SK-N-SH (cell line): Measurements from ENCODE around the gene CYSTM1.

Experiments
- EP300 ChIP-seq, 2 experiments: IDR thresholded peaks; 2 replicates each; pipeline versions ENCODE4 v1.4.0 to v1.6.1; 2012; ENCODE audit warnings: borderline replicate concordance in 1 of 2, low read depth in 1 of 2, low read length in 1 of 2
- EZH2phosphoT487 ChIP-seq: fragments of 200-600 bp; sonication (generic); IDR thresholded peaks from 2 replicates; pipeline ENCODE4 v1.6.1; 2017; ENCODE audit warnings: low read depth, mixed run types, mild to moderate bottlenecking, antibody characterized with exemption, moderate library complexity, borderline replicate concordance
- FOSL2 ChIP-seq: IDR thresholded peaks from 2 replicates; pipeline ENCODE4 v1.4.0; 2012; ENCODE audit warnings: low read depth, mild to moderate bottlenecking, moderate library complexity, borderline replicate concordance
- FOXM1 ChIP-seq: IDR thresholded peaks from 2 replicates; pipeline ENCODE4 v1.4.0; 2012; ENCODE audit warnings: low read depth, mild to moderate bottlenecking
- MAX ChIP-seq: IDR thresholded peaks from 2 replicates; pipeline ENCODE4 v1.4.0; 2012; ENCODE audit warnings: low read depth
- POLR2AphosphoS5 ChIP-seq: IDR thresholded peaks from 2 replicates; pipeline ENCODE4 v1.6.1; 2012; ENCODE audit warnings: low read depth, low read length
- TF ChIP-seq, protein P1 (sequence below): fragments of 200-600 bp; sonication (generic); IDR thresholded peaks from 2 replicates; pipeline ENCODE4 v1.6.1; 2017; ENCODE audit warnings: antibody characterized with exemption, mild to moderate bottlenecking, moderate library complexity

DNA sequence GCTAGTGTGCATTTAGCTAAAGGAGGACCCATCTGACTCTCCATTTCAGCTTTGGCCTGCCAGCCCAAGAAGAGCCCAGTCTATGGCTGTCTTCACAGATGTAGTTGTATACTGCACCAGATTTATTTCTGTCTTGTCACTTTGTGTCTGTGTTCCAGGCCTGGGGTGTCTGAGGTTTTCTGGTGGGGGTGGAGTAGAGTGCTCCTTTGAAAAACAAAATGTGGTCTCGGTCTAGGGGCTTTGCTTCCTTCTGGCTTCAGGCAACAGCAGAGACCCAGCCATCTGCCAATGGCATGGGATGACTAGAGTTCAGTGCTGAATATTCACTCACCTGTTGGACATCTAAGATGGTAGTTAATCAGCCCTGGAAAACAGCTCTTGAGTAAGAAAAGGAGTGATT is 38.4 kb upstream of the CYSTM1 start:
- TF ChIP-seq, protein P1, sequence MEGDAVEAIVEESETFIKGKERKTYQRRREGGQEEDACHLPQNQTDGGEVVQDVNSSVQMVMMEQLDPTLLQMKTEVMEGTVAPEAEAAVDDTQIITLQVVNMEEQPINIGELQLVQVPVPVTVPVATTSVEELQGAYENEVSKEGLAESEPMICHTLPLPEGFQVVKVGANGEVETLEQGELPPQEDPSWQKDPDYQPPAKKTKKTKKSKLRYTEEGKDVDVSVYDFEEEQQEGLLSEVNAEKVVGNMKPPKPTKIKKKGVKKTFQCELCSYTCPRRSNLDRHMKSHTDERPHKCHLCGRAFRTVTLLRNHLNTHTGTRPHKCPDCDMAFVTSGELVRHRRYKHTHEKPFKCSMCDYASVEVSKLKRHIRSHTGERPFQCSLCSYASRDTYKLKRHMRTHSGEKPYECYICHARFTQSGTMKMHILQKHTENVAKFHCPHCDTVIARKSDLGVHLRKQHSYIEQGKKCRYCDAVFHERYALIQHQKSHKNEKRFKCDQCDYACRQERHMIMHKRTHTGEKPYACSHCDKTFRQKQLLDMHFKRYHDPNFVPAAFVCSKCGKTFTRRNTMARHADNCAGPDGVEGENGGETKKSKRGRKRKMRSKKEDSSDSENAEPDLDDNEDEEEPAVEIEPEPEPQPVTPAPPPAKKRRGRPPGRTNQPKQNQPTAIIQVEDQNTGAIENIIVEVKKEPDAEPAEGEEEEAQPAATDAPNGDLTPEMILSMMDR: no peak
- TF ChIP-seq MAX: no peak
- TF ChIP-seq EP300 (IDR thresholded peaks at IDR 0.05; ENCODE audit: borderline replicate concordance in 1 of 2, low read depth in 1 of 2, low read length in 1 of 2): no peak
- no peak for TF ChIP-seq EZH2phosphoT487
- TF ChIP-seq FOXM1: no peak
- TF ChIP-seq POLR2AphosphoS5: no peak
- no peak for TF ChIP-seq FOSL2
